Gastrocnemius medialis (tissue), 4 donors: ENCODE results near the gene LIPI. TPM values are rescaled to one million over a fixed set of nuclear protein-coding genes. Genes with fewer than 3 reads are reported as not detected.

Experiments used
- ATAC-seq, 2 donors: fragments of 150-250 bp; one replicate each; pipeline ENCODE4 v1.9.1; 2016
- DNase-seq, 2 donors: peaks; one replicate each; pipeline ENCODE4 v3.0.0-alpha.2; 2019
- H3K27ac ChIP-seq, 4 donors: fragments of 200-600 bp; sonication (generic); 1 replicate in 1 of 4; 2 replicates in 3 of 4; pipeline ENCODE4 v1.5.1; 2016 to 2018; ENCODE audit warnings: mild to moderate bottlenecking in 2 of 4, moderate library complexity in 1 of 4
- H3K27me3 ChIP-seq, 3 donors: fragments of 200-600 bp; sonication (generic) in 2 of 3; 1 replicate in 1 of 3; 2 replicates in 2 of 3; pipeline versions ENCODE4 v1.5.1 to v1.6.0; 2016 to 2019; ENCODE audit warnings: mild to moderate bottlenecking in 1 of 3, moderate library complexity in 1 of 3
- H3K36me3 ChIP-seq, 2 donors: fragments of 200-600 bp; sonication (generic) in 1 of 2; one replicate each; pipeline ENCODE4 v1.5.1; 2017 to 2018
- H3K4me1 ChIP-seq, 2 donors: fragments of 200-600 bp; sonication (generic) in 1 of 2; one replicate each; pipeline ENCODE4 v1.5.1; 2016 to 2017; ENCODE audit warnings: mild to moderate bottlenecking in 2 of 2
- H3K4me3 ChIP-seq, 4 donors: fragments of 200-600 bp; sonication (generic) in 3 of 4; 1 replicate in 1 of 4; 2 replicates in 3 of 4; pipeline ENCODE4 v1.5.1; 2016 to 2019; ENCODE audit warnings: mild to moderate bottlenecking in 2 of 4
- H3K9me3 ChIP-seq, 3 donors: fragments of 200-600 bp; sonication (generic) in 2 of 3; 1 replicate in 1 of 3; 2 replicates in 2 of 3; pipeline ENCODE4 v1.5.1; 2016 to 2019
- POLR2A ChIP-seq, 2 donors: fragments of 450-650 bp; IDR thresholded peaks; one replicate each; pipeline ENCODE4 v1.6.1; 2017; ENCODE audit warnings: antibody characterized with exemption in 2 of 2, mild to moderate bottlenecking in 2 of 2, moderate library complexity in 2 of 2
- in situ Hi-C, 4 donors: fragments of 200-750 bp; cut with MboI; loops; one replicate each; pipeline versions ENCODE4 v1.15.0 to v1.8.0; 2017; ENCODE audit warnings: low sequenced_read_pairs in 4 of 4
- intact Hi-C: fragments of 100-400 bp; cut with DNase I; formaldehyde crosslinking; loops from one replicate; pipeline ENCODE4 v1.15.1; 2023; ENCODE audit warnings: low total_unique reads
- total RNA-seq, 4 donors: library from RNA; depleted of rRNA; stranded (reverse); fragments of >200 nt; gene quantifications; one replicate each; pipeline versions ENCODE4 v1.1.0 to v1.2.3, GENCODE V29; 2016
- TF ChIP-seq, protein P1 (sequence below), 5 experiments: fragments of 450-650 bp in 3 of 5; fragments of 200-600 bp in 2 of 5; sonication (generic) in 2 of 5; IDR thresholded peaks in 4 of 5; conservative IDR thresholded peaks in 1 of 5; 1 replicate in 4 of 5; 2 replicates in 1 of 5; pipeline ENCODE4 v1.5.1; 2016 to 2019; ENCODE audit warnings: antibody characterized with exemption in 5 of 5, mild to moderate bottlenecking in 3 of 5, moderate library complexity in 3 of 5

The LIPI gene
- total RNA-seq, 4 donors from 2014 or later = not detected

DNA sequence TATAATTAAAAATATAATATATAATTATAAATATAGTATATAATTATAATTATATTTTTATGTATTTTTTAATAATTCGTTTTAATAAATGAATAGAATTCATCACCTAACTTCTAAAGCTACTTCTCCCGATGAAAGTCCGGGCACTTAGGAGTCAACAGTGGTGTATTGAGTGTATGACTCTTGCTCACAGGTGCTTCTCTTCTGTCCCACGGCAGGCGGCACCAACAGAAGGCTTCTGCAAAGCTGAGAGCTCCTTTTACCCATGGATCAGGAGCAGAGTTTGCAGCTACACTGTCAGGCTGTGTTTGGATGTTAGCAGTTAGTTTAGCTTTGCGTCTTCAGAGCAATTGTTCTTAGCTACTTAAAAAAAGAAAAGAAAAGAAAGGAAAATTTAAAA lies 122.4 kb downstream of the LIPI start:
- no peak overlapping the region for H3K4me3 ChIP-seq
- DNase-seq = no peak
- no peaks in the 10 kb centered on the region for H3K27me3 ChIP-seq
- intact Hi-C loops = no loop called here
- H3K4me1 ChIP-seq = no peaks in the 10 kb centered on the region
- no peaks in the 10 kb centered on the region for H3K9me3 ChIP-seq
- no peaks in the 10 kb centered on the region for H3K36me3 ChIP-seq
- H3K27ac ChIP-seq = no peak overlapping the region
- in situ Hi-C loops = no loop called here
- TF ChIP-seq, protein P1, sequence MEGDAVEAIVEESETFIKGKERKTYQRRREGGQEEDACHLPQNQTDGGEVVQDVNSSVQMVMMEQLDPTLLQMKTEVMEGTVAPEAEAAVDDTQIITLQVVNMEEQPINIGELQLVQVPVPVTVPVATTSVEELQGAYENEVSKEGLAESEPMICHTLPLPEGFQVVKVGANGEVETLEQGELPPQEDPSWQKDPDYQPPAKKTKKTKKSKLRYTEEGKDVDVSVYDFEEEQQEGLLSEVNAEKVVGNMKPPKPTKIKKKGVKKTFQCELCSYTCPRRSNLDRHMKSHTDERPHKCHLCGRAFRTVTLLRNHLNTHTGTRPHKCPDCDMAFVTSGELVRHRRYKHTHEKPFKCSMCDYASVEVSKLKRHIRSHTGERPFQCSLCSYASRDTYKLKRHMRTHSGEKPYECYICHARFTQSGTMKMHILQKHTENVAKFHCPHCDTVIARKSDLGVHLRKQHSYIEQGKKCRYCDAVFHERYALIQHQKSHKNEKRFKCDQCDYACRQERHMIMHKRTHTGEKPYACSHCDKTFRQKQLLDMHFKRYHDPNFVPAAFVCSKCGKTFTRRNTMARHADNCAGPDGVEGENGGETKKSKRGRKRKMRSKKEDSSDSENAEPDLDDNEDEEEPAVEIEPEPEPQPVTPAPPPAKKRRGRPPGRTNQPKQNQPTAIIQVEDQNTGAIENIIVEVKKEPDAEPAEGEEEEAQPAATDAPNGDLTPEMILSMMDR (IDR thresholded peaks at IDR 0.05 in 4 of 5, conservative IDR thresholded peaks at IDR 0.05 in 1 of 5) = no peak
- no peak for TF ChIP-seq POLR2A (IDR thresholded peaks at IDR 0.05)
- no peak for ATAC-seq

DNA sequence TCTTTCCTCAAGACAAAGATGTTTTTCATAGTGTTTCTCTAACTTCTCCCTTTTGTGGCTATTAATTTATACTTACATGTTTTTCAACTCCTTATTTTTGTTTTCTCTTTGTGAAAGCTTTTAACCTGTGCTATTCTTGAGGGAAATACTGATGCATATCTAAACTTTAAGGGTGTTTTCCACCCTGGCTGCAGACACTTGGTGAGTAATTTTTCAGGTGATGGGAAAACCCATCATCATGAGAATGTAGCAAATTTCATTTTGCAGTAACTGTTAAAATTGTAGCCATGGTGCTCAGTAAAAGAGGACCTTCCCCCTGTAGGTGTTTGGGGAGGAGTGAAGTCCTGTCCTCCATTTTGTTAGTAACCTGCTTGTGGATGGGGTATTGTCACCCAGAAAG lies 124.2 kb downstream of the LIPI start:
- ATAC-seq (no peak), DNase-seq (no peak)
- H3K4me3 ChIP-seq = no peak overlapping the region
- no peaks in the 10 kb centered on the region for H3K36me3 ChIP-seq
- in situ Hi-C loops = no loop called here
- intact Hi-C loops = no loop called here
- H3K27me3 ChIP-seq = no peaks in the 10 kb centered on the region
- no peak for TF ChIP-seq POLR2A (IDR thresholded peaks at IDR 0.05)
- TF ChIP-seq, protein P1 (IDR thresholded peaks at IDR 0.05 in 4 of 5, conservative IDR thresholded peaks at IDR 0.05 in 1 of 5) = no peak
- no peaks in the 10 kb centered on the region for H3K9me3 ChIP-seq
- H3K27ac ChIP-seq = no peak overlapping the region
- H3K4me1 ChIP-seq = no peaks in the 10 kb centered on the region

DNA sequence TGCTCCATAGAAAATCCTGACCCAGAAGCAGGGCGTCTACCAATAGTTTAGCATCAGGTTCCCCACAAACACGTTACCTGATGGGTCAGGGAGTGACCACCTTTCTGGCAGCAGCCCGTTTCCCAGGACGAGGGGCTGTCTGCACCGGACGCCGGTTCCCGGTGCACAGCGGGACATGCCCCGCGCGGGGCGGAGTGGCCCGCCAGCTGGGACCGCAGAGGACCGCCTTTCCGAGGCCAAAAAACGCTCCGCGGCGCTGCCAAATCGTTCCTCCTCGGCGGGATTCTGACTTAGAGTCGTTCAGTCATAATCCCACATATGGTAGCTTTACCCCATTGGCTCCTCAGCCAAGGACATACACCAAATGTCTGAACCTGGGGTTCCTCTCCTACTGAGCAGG lies 126.1 kb downstream of the LIPI start:
- H3K27me3 ChIP-seq = no peaks in the 10 kb centered on the region
- H3K9me3 ChIP-seq = no peaks in the 10 kb centered on the region
- H3K36me3 ChIP-seq = no peaks in the 10 kb centered on the region
- H3K4me1 ChIP-seq = no peaks in the 10 kb centered on the region
- intact Hi-C loops = no loop called here
- TF ChIP-seq POLR2A (IDR thresholded peaks at IDR 0.05) = no peak
- TF ChIP-seq, protein P1 (IDR thresholded peaks at IDR 0.05 in 4 of 5, conservative IDR thresholded peaks at IDR 0.05 in 1 of 5) = no peak
- no peak overlapping the region for H3K27ac ChIP-seq
- ATAC-seq (no peak), DNase-seq (no peak)
- no peak overlapping the region for H3K4me3 ChIP-seq
- in situ Hi-C loops = no loop called here

DNA sequence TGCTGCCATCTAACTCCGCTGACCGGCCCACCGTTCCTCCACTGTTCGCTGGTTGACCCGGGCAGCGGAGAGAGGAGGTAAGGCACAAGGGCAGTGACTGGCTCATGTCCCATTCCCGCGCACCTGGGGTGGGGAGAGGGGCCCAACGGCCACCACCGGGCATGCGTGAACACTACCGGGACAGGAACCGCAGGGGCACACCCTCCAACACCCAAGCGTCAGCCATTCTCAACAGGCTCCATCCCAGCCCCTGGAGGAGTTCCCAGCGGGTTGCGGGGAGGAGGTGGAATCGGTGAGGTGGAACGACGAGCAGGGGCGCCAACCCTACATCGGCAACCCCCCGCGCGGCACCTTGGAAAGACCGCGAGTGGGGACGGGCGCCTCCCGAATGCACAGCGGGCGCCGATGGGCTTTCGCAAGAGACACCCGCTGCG lies 126.7 kb downstream of the LIPI start:
- DNase-seq = no peak
- TF ChIP-seq, protein P1 (IDR thresholded peaks at IDR 0.05 in 4 of 5, conservative IDR thresholded peaks at IDR 0.05 in 1 of 5) = no peak
- no peak for TF ChIP-seq POLR2A (IDR thresholded peaks at IDR 0.05)

DNA sequence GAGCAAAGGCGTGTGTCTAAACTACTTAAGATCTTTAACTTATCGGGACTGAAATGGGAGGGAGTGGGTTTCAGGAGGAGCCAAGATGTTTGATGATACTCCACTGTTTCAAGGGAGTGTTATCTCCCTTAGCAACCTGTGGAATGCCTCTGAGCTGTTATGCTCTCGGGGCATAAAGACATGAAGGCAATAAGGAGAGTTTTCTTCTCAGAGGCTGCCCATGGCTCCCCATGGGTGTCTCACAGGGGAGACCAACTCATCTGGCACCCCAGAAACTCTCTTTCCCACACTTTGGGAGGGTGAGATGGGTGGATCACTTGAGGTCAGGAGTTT lies 130.0 kb downstream of the LIPI start:
- no peak overlapping the region for H3K4me3 ChIP-seq
- in situ Hi-C loops (no loop called here), intact Hi-C loops (no loop called here)
- no peak overlapping the region for H3K27ac ChIP-seq
- ATAC-seq = no peak
- no peaks in the 10 kb centered on the region for H3K4me1 ChIP-seq
- DNase-seq = no peak
- H3K9me3 ChIP-seq = no peaks in the 10 kb centered on the region
- no peaks in the 10 kb centered on the region for H3K36me3 ChIP-seq
- H3K27me3 ChIP-seq = no peaks in the 10 kb centered on the region
- TF ChIP-seq POLR2A (IDR thresholded peaks at IDR 0.05) = no peak
- TF ChIP-seq, protein P1 (IDR thresholded peaks at IDR 0.05 in 4 of 5, conservative IDR thresholded peaks at IDR 0.05 in 1 of 5) = no peak

More for the DNA sequence above, 126.7 kb downstream of the LIPI start:
- Histone ChIP-seq H3K27ac (no peak overlapping the region), H3K4me3 (no peak overlapping the region), H3K4me1 (no peaks in the 10 kb centered on the region), H3K36me3 (no peaks in the 10 kb centered on the region), H3K9me3 (no peaks in the 10 kb centered on the region), H3K27me3 (no peaks in the 10 kb centered on the region)
- in situ Hi-C loops = no loop called here
- intact Hi-C loops = no loop called here
- ATAC-seq = no peak
